Sciatic nerve (tissue), 2 donors: ENCODE data around the gene RANGRF. TPM values are rescaled to one million over a fixed set of nuclear protein-coding genes. Genes with fewer than 3 reads are reported as not detected.
A peak's percentile ranks its signal among the peaks of the same experiment; 100 is the strongest.

Experiments
- ATAC-seq: fragments of 200-7000 bp; cut with Tn5 transposase; one replicate; pipeline ENCODE4 v1.9.1; 2020; ENCODE audit warnings: mild to moderate bottlenecking, moderate library complexity
- DNase-seq: peaks from one replicate; pipeline ENCODE4 v3.0.0-alpha.2; 2020; ENCODE audit warnings: low spot score
- intact Hi-C: fragments of 100-400 bp; cut with DNase I; formaldehyde crosslinking; loops from one replicate; pipeline ENCODE4 v1.14.2; 2022
- total RNA-seq: library from RNA; stranded (reverse); fragmentation: NEBNext Ultra II Directional; extraction: Animal tissue kit (Norgen Biotek cat#: 25700); gene quantifications from one replicate; pipeline ENCODE4 v1.2.1, GENCODE V29; 2021
- donor health status: DM: no; HTN: no; CAD: no.
- donor health status: DM: no; HTN: no; CAD: no.

Gene RANGRF
- total RNA-seq, 1 donor from 2014 or later: 20.9 TPM

GRCh38 chr17:8337802-8338752, 49.6 kb downstream of the RANGRF start:
- DNase-seq (no peak), ATAC-seq (peak; percentile 41)
- intact Hi-C loops: no loop called here

- ATAC-seq (no peak), DNase-seq (no peak)
- intact Hi-C loops: no loop called here
Measured at GRCh38 chr17:8338753-8339140, 50.3 kb downstream of the RANGRF start.

GRCh38 chr17:8339540-8339939, 51.1 kb downstream of the RANGRF start, which contains the start of gene ODF4:
Gene ODF4 (plus strand): TSS chr17:8339840. CDS start chr17:8340052, 212 bp downstream.
- intact Hi-C loops: no loop called here
- no peak for DNase-seq

More at GRCh38 chr17:8339540-8339939, 51.1 kb downstream of the RANGRF start, which contains the start of gene ODF4:
- ATAC-seq: no peak

Other genes with a start within 250 kb of the RANGRF start
- gene ALOX15B, start 249.6 kb upstream of the RANGRF start, total RNA-seq: not detected
- gene ALOX12B, start 201.0 kb upstream of the RANGRF start, total RNA-seq: not detected
- gene ALOXE3, start 170.2 kb upstream of the RANGRF start, total RNA-seq: not detected
- gene HES7, start 164.6 kb upstream of the RANGRF start, total RNA-seq: 1.1 TPM
- gene PER1, start 136.3 kb upstream of the RANGRF start, total RNA-seq: 182 TPM
- 108 TPM for gene VAMP2, start 125.7 kb upstream of the RANGRF start, total RNA-seq
- 23.0 TPM for gene TMEM107, start 112.3 kb upstream of the RANGRF start, total RNA-seq
- gene BORCS6, start 98.5 kb upstream of the RANGRF start, total RNA-seq: 14.4 TPM
- gene AURKB, start 78.1 kb upstream of the RANGRF start, total RNA-seq: 48.5 TPM
- gene CTC1, start 40.6 kb upstream of the RANGRF start, total RNA-seq: 54.5 TPM
- 27.5 TPM for gene PFAS, start 39.4 kb upstream of the RANGRF start, total RNA-seq
- 6.7 TPM for gene SLC25A35, start 6.7 kb downstream of the RANGRF start, total RNA-seq
- 32.1 TPM for gene ARHGEF15, start 21.6 kb downstream of the RANGRF start, total RNA-seq
- not detected for gene ODF4, start 51.2 kb downstream of the RANGRF start, total RNA-seq
- 1,229 TPM for gene RPL26, start 94.5 kb downstream of the RANGRF start, total RNA-seq
- gene RNF222, start 109.2 kb downstream of the RANGRF start, total RNA-seq: not detected
- 86.7 TPM for gene NDEL1, start 147.2 kb downstream of the RANGRF start, total RNA-seq